CD4-positive, alpha-beta T cell (primary cell): Measurements from ENCODE around the gene C2orf76. TPM values are rescaled to one million over a fixed set of nuclear protein-coding genes. Genes with fewer than 3 reads are reported as not detected.

Experiments used
- ATAC-seq: fragments of 200-7000 bp; cut with Tn5 transposase; one replicate; pipeline ENCODE4 v1.10.0; 2022; ENCODE audit warnings: mild to moderate bottlenecking; ENCODE audit not compliant: poor library complexity
- CTCF ChIA-PET: fragments of 350-600 bp; sonication (Branson Sonifier 250); formaldehyde crosslinking; loops from one replicate; lab custom pipeline; 2021; ENCODE audit warnings: antibody characterized with exemption, inconsistent platforms; lab: Charles Lee
- POLR2A ChIA-PET: fragments of 350-600 bp; sonication (Branson Sonifier 250); formaldehyde crosslinking; loops from one replicate; lab custom pipeline; 2021; ENCODE audit warnings: antibody characterized with exemption, inconsistent platforms; lab: Charles Lee
- DNase-seq, 14 experiments: peaks; one replicate each; pipeline ENCODE4 v3.0.0-alpha.2; 2013 to 2020; ENCODE audit warnings: mixed read lengths in 2 of 14
- H3K27ac ChIP-seq, 2 donors: one replicate each; pipeline versions ENCODE4 v1.5.1 to v1.7.0; 2013; ENCODE audit warnings: low read length in 2 of 2, low read depth in 1 of 2, mild to moderate bottlenecking in 1 of 2
- H3K27me3 ChIP-seq, 2 experiments: 1 replicate in 1 of 2; 2 replicates in 1 of 2; pipeline versions ENCODE4 v1.6.1 to v1.7.0; 2013; ENCODE audit warnings: low read length in 2 of 2, control low read depth in 1 of 2, mild to moderate bottlenecking in 1 of 2, moderate library complexity in 1 of 2; ENCODE audit not compliant: insufficient read depth in 2 of 2, control insufficient read depth in 1 of 2
- H3K36me3 ChIP-seq: one replicate; pipeline ENCODE4 v1.6.1; 2013; ENCODE audit warnings: low read length, control low read depth; ENCODE audit not compliant: insufficient read depth
- H3K4me1 ChIP-seq: one replicate; pipeline ENCODE4 v1.6.1; 2013; ENCODE audit warnings: low read length, control low read depth; ENCODE audit not compliant: insufficient read depth
- H3K4me3 ChIP-seq: one replicate; pipeline ENCODE4 v1.5.1; 2013; ENCODE audit warnings: mild to moderate bottlenecking, low read length, moderate library complexity
- H3K9me3 ChIP-seq, 2 experiments: 1 replicate in 1 of 2; 2 replicates in 1 of 2; pipeline versions ENCODE4 v1.6.1 to v1.7.0; 2013; ENCODE audit warnings: low read length in 2 of 2, mild to moderate bottlenecking in 2 of 2, control low read depth in 1 of 2, moderate library complexity in 1 of 2; ENCODE audit not compliant: control insufficient read depth in 1 of 2, insufficient read depth in 1 of 2
- H3K27ac Mint-ChIP-seq: one replicate; pipeline ENCODE4 v1.8.0; 2020; ENCODE audit warnings: mixed read lengths
- H3K27me3 Mint-ChIP-seq: one replicate; pipeline ENCODE4 v1.8.0; 2021; ENCODE audit warnings: mixed read lengths
- H3K36me3 Mint-ChIP-seq: one replicate; pipeline ENCODE4 v1.8.0; 2021; ENCODE audit warnings: low read depth, mixed read lengths
- H3K4me1 Mint-ChIP-seq: one replicate; pipeline ENCODE4 v1.8.0; 2021; ENCODE audit warnings: low read depth, mixed read lengths
- H3K4me3 Mint-ChIP-seq: one replicate; pipeline ENCODE4 v1.8.0; 2020; ENCODE audit warnings: mild to moderate bottlenecking, mixed read lengths
- H3K9me3 Mint-ChIP-seq: one replicate; pipeline ENCODE4 v1.8.0; 2020; ENCODE audit warnings: mixed read lengths
- CTCF ChIP-seq: fragments of 200-600 bp; IDR thresholded peaks from one replicate; pipeline ENCODE4 v1.8.0; 2022; ENCODE audit warnings: antibody characterized with exemption, mild to moderate bottlenecking
- intact Hi-C, 2 experiments: fragments of 100-400 bp; cut with DNase I in 1 of 2; cut with micrococcal nuclease in 1 of 2; formaldehyde crosslinking; loops; one replicate each; pipeline versions ENCODE4 v1.15.1 to v1.9.0; 2023 to 2025; cut with DNase I, micrococcal nuclease
- total RNA-seq, 174 experiments: library from RNA in 2 of 174; stranded (reverse) in 2 of 174; gene quantifications; one replicate each; pipeline ENCODE4 v1.2.3 and lab custom pipeline; 2021 to 2026

C2orf76 gene
- total RNA-seq, 2 experiments from 2014 or later = 2.8 to 4.5 TPM

GRCh38 chr2:119316066-119316465 is 50.6 kb downstream of the C2orf76 start:
- H3K36me3 ChIP-seq = no peaks in the 10 kb centered on the region
- Mint-ChIP-seq H3K9me3 (no peaks in the 10 kb centered on the region), H3K4me3 (no peak overlapping the region), H3K36me3 (peaks cover 15% of the 10 kb centered on the region), H3K27me3 (no peaks in the 10 kb centered on the region), H3K27ac (no peak overlapping the region), H3K4me1 (no peaks in the 10 kb centered on the region)
- ChIA-PET POLR2A (no interaction called here), CTCF (no interaction called here)
- no peaks in the 10 kb centered on the region for H3K9me3 ChIP-seq
- H3K27ac ChIP-seq = no peak overlapping the region
- DNase-seq (no peak), ATAC-seq (no peak)
- H3K4me1 ChIP-seq = no peaks in the 10 kb centered on the region
- H3K4me3 ChIP-seq = no peak overlapping the region
- no peaks in the 10 kb centered on the region for H3K27me3 ChIP-seq
- intact Hi-C loops = no loop called here
- TF ChIP-seq CTCF = no peak

- H3K4me1 Mint-ChIP-seq = no peaks in the 10 kb centered on the region
- TF ChIP-seq CTCF = no peak
- H3K4me1 ChIP-seq = no peaks in the 10 kb centered on the region
- no peaks in the 10 kb centered on the region for H3K27me3 ChIP-seq
- ChIA-PET POLR2A (no interaction called here), CTCF (no interaction called here)
- intact Hi-C loops = no loop called here
- H3K36me3 ChIP-seq = no peaks in the 10 kb centered on the region
- H3K9me3 Mint-ChIP-seq = no peaks in the 10 kb centered on the region
- peaks cover 17% of the 10 kb centered on the region for H3K36me3 Mint-ChIP-seq
- no peak for DNase-seq
- H3K27ac ChIP-seq = no peak overlapping the region
- H3K4me3 Mint-ChIP-seq = no peak overlapping the region
- H3K27ac Mint-ChIP-seq = no peak overlapping the region
- no peaks in the 10 kb centered on the region for H3K9me3 ChIP-seq
- no peak overlapping the region for H3K4me3 ChIP-seq
- ATAC-seq = no peak
- H3K27me3 Mint-ChIP-seq = no peaks in the 10 kb centered on the region
Measured at GRCh38 chr2:119315241-119315925, 51.3 kb downstream of the C2orf76 start.

- Mint-ChIP-seq H3K27ac (no peak overlapping the region), H3K4me3 (no peak overlapping the region), H3K36me3 (peaks cover 17% of the 10 kb centered on the region), H3K4me1 (no peaks in the 10 kb centered on the region), H3K27me3 (no peaks in the 10 kb centered on the region), H3K9me3 (no peaks in the 10 kb centered on the region)
- no peak for TF ChIP-seq CTCF
- Histone ChIP-seq H3K27ac (no peak overlapping the region), H3K27me3 (no peaks in the 10 kb centered on the region), H3K36me3 (no peaks in the 10 kb centered on the region), H3K9me3 (no peaks in the 10 kb centered on the region), H3K4me3 (no peak overlapping the region), H3K4me1 (no peaks in the 10 kb centered on the region)
- ChIA-PET POLR2A (no interaction called here), CTCF (no interaction called here)
- DNase-seq (no peak), ATAC-seq (no peak)
- intact Hi-C loops = no loop called here
Measured at GRCh38 chr2:119311831-119312230, 54.8 kb downstream of the C2orf76 start.
